HFFc6 (cell line): ENCODE data around the gene PLD2. TPM values are rescaled to one million over a fixed set of nuclear protein-coding genes. Genes with fewer than 3 reads are reported as not detected.

Experiments
- DNase-seq: peaks from one replicate; pipeline ENCODE4 v3.0.0-alpha.2; 2018
- H3K27ac Mint-ChIP-seq: 2 replicates; pipeline ENCODE4 v1.8.0; 2020; ENCODE audit warnings: mild to moderate bottlenecking, mixed read lengths
- H3K27me3 Mint-ChIP-seq: 2 replicates; pipeline ENCODE4 v1.8.0; 2021; ENCODE audit warnings: mild to moderate bottlenecking, moderate library complexity, mixed read lengths; ENCODE audit not compliant: insufficient read depth
- H3K36me3 Mint-ChIP-seq: 2 replicates; pipeline ENCODE4 v1.8.0; 2021; ENCODE audit warnings: low read depth, mixed read lengths
- H3K4me1 Mint-ChIP-seq: 2 replicates; pipeline ENCODE4 v1.8.0; 2020; ENCODE audit warnings: low read depth, mixed read lengths
- H3K4me3 Mint-ChIP-seq: 2 replicates; pipeline ENCODE4 v1.8.0; 2020; ENCODE audit warnings: mild to moderate bottlenecking, moderate library complexity, mixed read lengths
- H3K9me3 Mint-ChIP-seq: 2 replicates; pipeline ENCODE4 v1.8.0; 2020; ENCODE audit warnings: mild to moderate bottlenecking, mixed read lengths
- total RNA-seq, 6 experiments: library from RNA; stranded (reverse); fragmentation: NEBNext Ultra II Directional; extraction: Animal tissue kit (Norgen Biotek cat#: 25700); gene quantifications; 2 replicates in 1 of 6; 3 replicates in 5 of 6; pipeline ENCODE4 v1.2.3, GENCODE V29; 2021
- TF ChIP-seq, protein P1 (sequence below): fragments of 200-600 bp; sonication (generic); IDR thresholded peaks from 2 replicates; pipeline ENCODE4 v1.5.0; 2021; ENCODE audit warnings: antibody characterized with exemption, mild to moderate bottlenecking

PLD2 gene
- total RNA-seq, 6 experiments from 2014 or later: 14.9 to 21.8 (median 19.4) TPM

DNA sequence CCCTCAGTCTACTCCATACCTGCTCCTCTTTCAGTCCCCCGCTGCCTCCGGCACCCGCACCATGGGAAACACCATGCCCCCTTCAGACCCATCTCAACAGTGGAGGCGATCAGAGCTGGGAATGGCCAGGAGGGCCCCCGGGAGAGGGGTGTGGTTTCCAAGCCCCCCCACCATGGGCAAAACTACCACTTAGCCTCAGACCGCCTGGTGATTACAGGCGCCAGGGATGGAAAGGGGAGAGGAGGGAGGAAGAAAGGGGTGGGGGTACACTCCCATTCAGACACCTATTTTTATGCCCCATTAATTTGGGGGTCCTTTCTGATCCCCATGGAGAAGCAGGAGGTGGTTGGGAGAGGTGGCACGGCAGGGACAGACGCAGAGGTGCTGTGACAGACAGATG is 4.7 kb upstream of the PLD2 start, which contains the start of gene C17orf114:
Gene C17orf114, minus strand, starts transcription at position 101 of the 400 bp plus-strand sequence.
- TF ChIP-seq, protein P1, sequence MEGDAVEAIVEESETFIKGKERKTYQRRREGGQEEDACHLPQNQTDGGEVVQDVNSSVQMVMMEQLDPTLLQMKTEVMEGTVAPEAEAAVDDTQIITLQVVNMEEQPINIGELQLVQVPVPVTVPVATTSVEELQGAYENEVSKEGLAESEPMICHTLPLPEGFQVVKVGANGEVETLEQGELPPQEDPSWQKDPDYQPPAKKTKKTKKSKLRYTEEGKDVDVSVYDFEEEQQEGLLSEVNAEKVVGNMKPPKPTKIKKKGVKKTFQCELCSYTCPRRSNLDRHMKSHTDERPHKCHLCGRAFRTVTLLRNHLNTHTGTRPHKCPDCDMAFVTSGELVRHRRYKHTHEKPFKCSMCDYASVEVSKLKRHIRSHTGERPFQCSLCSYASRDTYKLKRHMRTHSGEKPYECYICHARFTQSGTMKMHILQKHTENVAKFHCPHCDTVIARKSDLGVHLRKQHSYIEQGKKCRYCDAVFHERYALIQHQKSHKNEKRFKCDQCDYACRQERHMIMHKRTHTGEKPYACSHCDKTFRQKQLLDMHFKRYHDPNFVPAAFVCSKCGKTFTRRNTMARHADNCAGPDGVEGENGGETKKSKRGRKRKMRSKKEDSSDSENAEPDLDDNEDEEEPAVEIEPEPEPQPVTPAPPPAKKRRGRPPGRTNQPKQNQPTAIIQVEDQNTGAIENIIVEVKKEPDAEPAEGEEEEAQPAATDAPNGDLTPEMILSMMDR: no peak
- Mint-ChIP-seq H3K27ac (no peak within 1 kb of the TSS), H3K4me3 (no peak within 1 kb of the TSS)

GRCh38 chr17:4806456-4806776 is 536 bp upstream of the PLD2 start:
- Mint-ChIP-seq H3K4me3 (peak overlapping the region; percentile 86), H3K36me3 (peaks cover 14% of the 10 kb centered on the region), H3K4me1 (peaks cover 12% of the 10 kb centered on the region; the same call in 1 of the 2 replicates), H3K27ac (peak overlapping the region; percentile 5; the same call in 1 of the 2 replicates), H3K27me3 (no peaks in the 10 kb centered on the region; the same call in 1 of the 2 replicates), H3K9me3 (no peaks in the 10 kb centered on the region)
- DNase-seq: no peak
- TF ChIP-seq, protein P1: no peak

More for the DNA sequence above, 4.7 kb upstream of the PLD2 start, which contains the start of gene C17orf114:
- Mint-ChIP-seq H3K36me3 (peaks cover 12% of the 10 kb centered on the region), H3K4me1 (peaks cover 6% of the 10 kb centered on the region; the same call in 1 of the 2 replicates), H3K27me3 (no peaks in the 10 kb centered on the region; the same call in 1 of the 2 replicates), H3K9me3 (no peaks in the 10 kb centered on the region)
- no peak for DNase-seq

GRCh38 chr17:4807605-4808377 is 839 bp downstream of the PLD2 start:
- no peaks in the 10 kb centered on the region; the same call in none of the 2 replicates for H3K27me3 Mint-ChIP-seq
- H3K36me3 Mint-ChIP-seq: peaks cover 17% of the 10 kb centered on the region
- peaks cover 12% of the 10 kb centered on the region; the same call in 1 of the 2 replicates for H3K4me1 Mint-ChIP-seq
- TF ChIP-seq, protein P1: no peak
- no peak for DNase-seq
- H3K9me3 Mint-ChIP-seq: no peaks in the 10 kb centered on the region
- H3K27ac Mint-ChIP-seq: peak overlapping the region; percentile 48; the same call in 1 of the 2 replicates
- peak overlapping the region; percentile 88 for H3K4me3 Mint-ChIP-seq

- peak overlapping the region; percentile 88 for H3K4me3 Mint-ChIP-seq
- no peaks in the 10 kb centered on the region; the same call in none of the 2 replicates for H3K27me3 Mint-ChIP-seq
- H3K4me1 Mint-ChIP-seq: peaks cover 12% of the 10 kb centered on the region; the same call in 1 of the 2 replicates
- H3K9me3 Mint-ChIP-seq: no peaks in the 10 kb centered on the region
- no peak for DNase-seq
- peaks cover 17% of the 10 kb centered on the region for H3K36me3 Mint-ChIP-seq
- H3K27ac Mint-ChIP-seq: no peak overlapping the region
- TF ChIP-seq, protein P1: no peak
Measured at GRCh38 chr17:4808378-4808767, 1.4 kb downstream of the PLD2 start.

- DNase-seq: no peak
- H3K4me3 Mint-ChIP-seq: no peak overlapping the region
- H3K9me3 Mint-ChIP-seq: no peaks in the 10 kb centered on the region
- H3K27me3 Mint-ChIP-seq: no peaks in the 10 kb centered on the region; the same call in none of the 2 replicates
- H3K36me3 Mint-ChIP-seq: peaks cover 17% of the 10 kb centered on the region
- TF ChIP-seq, protein P1: no peak
- no peak overlapping the region for H3K27ac Mint-ChIP-seq
- peaks cover 12% of the 10 kb centered on the region; the same call in 1 of the 2 replicates for H3K4me1 Mint-ChIP-seq
Measured at GRCh38 chr17:4810696-4811290, 3.8 kb downstream of the PLD2 start.
